Prostate gland (tissue), 2 donors: Measurements from ENCODE around the gene TSPAN18. TPM values are rescaled to one million over a fixed set of nuclear protein-coding genes. Genes with fewer than 3 reads are reported as not detected.

Experiments used
- DNase-seq: peaks from one replicate; pipeline ENCODE4 v3.0.0-alpha.2; 2019; ENCODE audit warnings: low spot score
- H3K27ac ChIP-seq, 2 donors: fragments of 200-600 bp; sonication (generic); 2 replicates each; pipeline ENCODE4 v1.5.1; 2017 to 2019
- H3K27me3 ChIP-seq: fragments of 200-600 bp; sonication (generic); replicated peaks from 2 replicates; pipeline ENCODE4 v1.5.1; 2019; ENCODE audit not compliant: insufficient read depth
- H3K36me3 ChIP-seq, 2 donors: fragments of 200-600 bp; sonication (generic); 1 replicate in 1 of 2; 2 replicates in 1 of 2; pipeline versions ENCODE4 v1.5.1 to v1.8.1; 2017 to 2019
- H3K4me1 ChIP-seq: fragments of 200-600 bp; sonication (generic); replicated peaks from 2 replicates; pipeline ENCODE4 v1.5.1; 2019
- H3K4me3 ChIP-seq, 2 donors: fragments of 200-600 bp; sonication (generic); 2 replicates each; pipeline ENCODE4 v1.5.1; 2017 to 2019
- H3K9me3 ChIP-seq: fragments of 200-600 bp; sonication (generic); 2 replicates; pipeline ENCODE4 v1.5.1; 2017
- POLR2A ChIP-seq: fragments of 450-650 bp; IDR thresholded peaks from one replicate; pipeline ENCODE4 v1.6.1; 2016; ENCODE audit warnings: antibody characterized with exemption, mild to moderate bottlenecking
- POLR2AphosphoS5 ChIP-seq: sonication (generic); formaldehyde crosslinking; IDR thresholded peaks from one replicate; pipeline ENCODE4 v1.6.1; 2017; ENCODE audit warnings: antibody characterized with exemption
- WGBS: methylation state at CpG from one replicate; pipeline ENCODE4 v1.1.5; 2018; 5-methylcytosine and 5-hydroxymethylcytosine counted together
- intact Hi-C: fragments of 100-400 bp; cut with DNase I; formaldehyde crosslinking; loops from one replicate; pipeline ENCODE4 v1.14.2; 2022
- total RNA-seq, 2 donors: library from RNA; depleted of rRNA; stranded (reverse); fragments of >200 nt; gene quantifications; one replicate each; pipeline ENCODE4 v1.1.0, GENCODE V29; 2016
- TF ChIP-seq, protein P1 (sequence below), 4 experiments: fragments of 200-600 bp in 2 of 4; fragments of 450-650 bp in 2 of 4; sonication (generic) in 2 of 4; IDR thresholded peaks; 1 replicate in 3 of 4; 2 replicates in 1 of 4; pipeline ENCODE4 v1.5.1; 2016 to 2019; ENCODE audit warnings: antibody characterized with exemption in 4 of 4, mild to moderate bottlenecking in 2 of 4, moderate library complexity in 2 of 4

Gene TSPAN18
- total RNA-seq, 2 donors from 2014 or later: 4.1 to 6.6 TPM

DNA sequence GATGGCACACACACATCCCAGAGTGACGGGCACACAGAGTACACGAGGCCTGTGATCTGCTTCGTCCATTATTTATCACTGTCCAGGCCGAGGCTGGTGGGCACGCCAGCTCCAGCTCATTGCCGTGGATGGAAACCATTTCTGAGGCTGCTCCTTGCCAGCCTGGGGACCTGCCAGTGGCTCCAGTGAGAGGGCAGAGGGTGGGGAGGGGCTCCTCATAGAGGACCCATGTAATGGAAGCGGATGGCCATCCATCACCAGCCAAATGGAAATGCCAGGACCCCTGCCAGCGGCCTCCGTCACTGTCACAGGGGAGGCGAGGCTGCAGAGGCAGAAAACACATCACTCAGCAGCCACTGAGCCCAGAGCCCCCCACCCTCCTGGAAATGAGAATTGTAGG is 188.2 kb downstream of the TSPAN18 start:
- WGBS: 87% methylated on average over 8 of the region's 10 CpGs
- Histone ChIP-seq H3K27ac (no peak overlapping the region), H3K4me1 (no peaks in the 10 kb centered on the region), H3K36me3 (no peaks in the 10 kb centered on the region), H3K9me3 (no peaks in the 10 kb centered on the region), H3K4me3 (no peak overlapping the region), H3K27me3 (no peaks in the 10 kb centered on the region)
- DNase-seq: no peak
- intact Hi-C loops: no loop called here
- TF ChIP-seq POLR2A (no peak), POLR2AphosphoS5 (no peak)
- TF ChIP-seq, protein P1, sequence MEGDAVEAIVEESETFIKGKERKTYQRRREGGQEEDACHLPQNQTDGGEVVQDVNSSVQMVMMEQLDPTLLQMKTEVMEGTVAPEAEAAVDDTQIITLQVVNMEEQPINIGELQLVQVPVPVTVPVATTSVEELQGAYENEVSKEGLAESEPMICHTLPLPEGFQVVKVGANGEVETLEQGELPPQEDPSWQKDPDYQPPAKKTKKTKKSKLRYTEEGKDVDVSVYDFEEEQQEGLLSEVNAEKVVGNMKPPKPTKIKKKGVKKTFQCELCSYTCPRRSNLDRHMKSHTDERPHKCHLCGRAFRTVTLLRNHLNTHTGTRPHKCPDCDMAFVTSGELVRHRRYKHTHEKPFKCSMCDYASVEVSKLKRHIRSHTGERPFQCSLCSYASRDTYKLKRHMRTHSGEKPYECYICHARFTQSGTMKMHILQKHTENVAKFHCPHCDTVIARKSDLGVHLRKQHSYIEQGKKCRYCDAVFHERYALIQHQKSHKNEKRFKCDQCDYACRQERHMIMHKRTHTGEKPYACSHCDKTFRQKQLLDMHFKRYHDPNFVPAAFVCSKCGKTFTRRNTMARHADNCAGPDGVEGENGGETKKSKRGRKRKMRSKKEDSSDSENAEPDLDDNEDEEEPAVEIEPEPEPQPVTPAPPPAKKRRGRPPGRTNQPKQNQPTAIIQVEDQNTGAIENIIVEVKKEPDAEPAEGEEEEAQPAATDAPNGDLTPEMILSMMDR (IDR thresholded peaks at IDR 0.05): no peak

DNA sequence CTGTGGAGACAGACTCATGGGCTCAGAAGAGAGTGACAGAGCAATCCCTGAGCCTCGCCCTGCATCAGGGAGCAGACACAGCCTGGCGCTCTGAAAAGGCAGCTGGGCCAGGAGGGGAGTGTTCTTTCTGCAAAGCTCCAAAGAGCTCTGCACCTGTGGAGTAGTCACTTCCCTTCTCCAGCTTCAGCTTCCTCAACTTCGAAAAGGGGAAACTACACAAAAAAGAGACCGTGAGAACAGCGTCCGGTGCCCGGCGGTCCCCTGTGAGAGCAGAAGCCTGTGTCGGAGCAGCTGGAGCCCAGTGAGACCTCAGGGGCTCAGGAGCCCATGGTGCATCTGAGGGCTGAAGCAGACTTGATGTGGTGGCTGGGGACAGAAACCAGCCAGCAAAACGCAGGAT is 188.9 kb downstream of the TSPAN18 start:
- DNase-seq: no peak
- Histone ChIP-seq H3K9me3 (no peaks in the 10 kb centered on the region), H3K4me3 (no peak overlapping the region), H3K27ac (no peak overlapping the region), H3K27me3 (no peaks in the 10 kb centered on the region), H3K36me3 (no peaks in the 10 kb centered on the region), H3K4me1 (no peaks in the 10 kb centered on the region)
- TF ChIP-seq POLR2A (no peak), POLR2AphosphoS5 (no peak)
- TF ChIP-seq, protein P1 (IDR thresholded peaks at IDR 0.05): no peak
- 85% methylated on average over 10 of the region's 10 CpGs for WGBS
- intact Hi-C loops: no loop called here

DNA sequence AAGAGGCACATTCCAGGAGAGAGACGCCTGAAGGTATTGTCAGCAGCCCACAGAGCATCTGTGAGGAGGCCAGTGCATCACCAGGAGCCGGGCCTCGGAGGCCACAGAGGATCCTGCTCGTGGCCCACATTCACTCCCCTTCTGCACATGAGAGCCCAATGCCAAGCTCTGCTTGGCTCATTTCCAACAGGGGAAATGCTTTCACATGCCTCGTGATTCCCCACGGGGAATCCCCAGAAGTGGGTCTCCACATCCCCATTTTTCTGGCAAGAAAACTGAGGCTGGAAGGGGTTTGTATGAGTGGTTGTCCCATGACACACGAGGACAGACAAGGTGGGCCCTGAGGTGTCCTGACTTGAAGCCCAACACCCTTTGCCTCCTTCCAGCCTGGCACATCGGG is 189.6 kb downstream of the TSPAN18 start:
- Histone ChIP-seq H3K9me3 (no peaks in the 10 kb centered on the region), H3K36me3 (no peaks in the 10 kb centered on the region), H3K4me3 (no peak overlapping the region), H3K27ac (no peak overlapping the region), H3K27me3 (no peaks in the 10 kb centered on the region), H3K4me1 (no peaks in the 10 kb centered on the region)
- DNase-seq: no peak
- WGBS: 72% methylated on average over 8 of the region's 8 CpGs
- intact Hi-C loops: no loop called here
- TF ChIP-seq POLR2AphosphoS5: no peak
- TF ChIP-seq, protein P1 (IDR thresholded peaks at IDR 0.05): no peak
- TF ChIP-seq POLR2A: no peak

DNA sequence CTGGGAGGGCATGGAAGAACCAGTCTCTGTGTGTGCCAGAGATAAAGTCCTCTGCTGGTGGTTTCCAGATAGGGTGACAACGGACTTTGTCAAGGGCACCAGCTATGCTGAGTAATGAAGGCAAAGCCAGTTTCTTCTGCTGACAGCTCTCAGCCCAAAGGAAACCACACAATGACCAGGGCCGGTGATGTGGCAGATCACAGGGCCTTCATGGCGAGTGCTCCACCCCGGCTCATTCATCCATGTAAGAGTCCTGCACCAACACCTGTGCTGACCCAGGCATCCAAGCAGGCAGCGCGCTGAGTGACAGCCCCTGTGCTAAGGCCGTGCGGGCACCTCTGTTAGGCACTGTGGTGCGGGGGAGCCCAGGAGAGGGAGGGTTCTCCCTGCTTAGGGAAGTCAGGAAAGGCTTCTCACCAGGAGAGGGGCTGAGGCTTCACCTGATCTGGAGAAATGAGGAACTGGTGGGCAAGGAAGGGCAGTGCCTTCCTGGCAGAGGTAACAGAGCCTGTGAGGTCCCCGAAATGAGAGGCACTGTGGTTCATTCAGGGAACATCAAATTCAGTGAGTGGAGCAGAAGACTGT is 190.1 kb downstream of the TSPAN18 start:
- 80% methylated on average over 10 of the region's 10 CpGs for WGBS
- TF ChIP-seq POLR2AphosphoS5: no peak
- no peak for TF ChIP-seq POLR2A
- TF ChIP-seq, protein P1 (IDR thresholded peaks at IDR 0.05): no peak
- intact Hi-C loops: no loop called here

DNA sequence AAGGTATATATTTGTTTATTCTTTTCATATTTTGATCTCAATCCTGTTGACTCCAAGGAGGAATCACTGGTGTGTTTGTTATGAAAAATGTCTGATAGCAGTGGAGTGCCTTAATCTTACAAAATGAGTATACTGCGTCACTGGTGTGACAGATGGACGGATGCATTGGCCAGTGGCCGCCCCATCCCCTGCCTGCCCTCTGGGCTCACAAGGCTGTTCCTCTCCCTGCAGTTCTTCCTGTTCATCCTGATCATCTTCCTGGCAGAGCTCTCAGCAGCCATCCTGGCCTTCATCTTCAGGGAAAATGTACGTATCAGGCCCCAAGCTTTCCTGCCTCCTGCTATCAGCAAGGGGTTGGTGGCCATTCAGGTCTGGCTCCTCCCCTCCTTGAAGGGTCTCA is 191.0 kb downstream of the TSPAN18 start:
- Histone ChIP-seq H3K27me3 (no peaks in the 10 kb centered on the region), H3K9me3 (no peaks in the 10 kb centered on the region), H3K4me1 (no peaks in the 10 kb centered on the region), H3K36me3 (no peaks in the 10 kb centered on the region), H3K4me3 (no peak overlapping the region), H3K27ac (no peak overlapping the region)
- WGBS: 97% methylated on average over 4 of the region's 4 CpGs
- no peak for DNase-seq
- intact Hi-C loops: no loop called here
- TF ChIP-seq POLR2A (no peak), POLR2AphosphoS5 (no peak)
- TF ChIP-seq, protein P1 (IDR thresholded peaks at IDR 0.05): no peak

More for the DNA sequence above, 190.1 kb downstream of the TSPAN18 start:
- DNase-seq: no peak
- H3K27ac ChIP-seq: no peak overlapping the region
- H3K4me3 ChIP-seq: no peak overlapping the region
- H3K36me3 ChIP-seq: no peaks in the 10 kb centered on the region
- H3K4me1 ChIP-seq: no peaks in the 10 kb centered on the region
- H3K9me3 ChIP-seq: no peaks in the 10 kb centered on the region
- H3K27me3 ChIP-seq: no peaks in the 10 kb centered on the region
